T-helper 22 cell (primary cell): ENCODE measurements around the gene RHBDL1.
"Not testable (repeated sequence)": the region's sequence is repeated elsewhere in the genome, so short reads cannot be mapped to it uniquely, and the experiment has no call there.

Source experiments
- DNase-seq: peaks from one replicate; pipeline ENCODE4 v3.0.0-alpha.2; 2020; ENCODE audit warnings: low read depth

RHBDL1 gene

DNA sequence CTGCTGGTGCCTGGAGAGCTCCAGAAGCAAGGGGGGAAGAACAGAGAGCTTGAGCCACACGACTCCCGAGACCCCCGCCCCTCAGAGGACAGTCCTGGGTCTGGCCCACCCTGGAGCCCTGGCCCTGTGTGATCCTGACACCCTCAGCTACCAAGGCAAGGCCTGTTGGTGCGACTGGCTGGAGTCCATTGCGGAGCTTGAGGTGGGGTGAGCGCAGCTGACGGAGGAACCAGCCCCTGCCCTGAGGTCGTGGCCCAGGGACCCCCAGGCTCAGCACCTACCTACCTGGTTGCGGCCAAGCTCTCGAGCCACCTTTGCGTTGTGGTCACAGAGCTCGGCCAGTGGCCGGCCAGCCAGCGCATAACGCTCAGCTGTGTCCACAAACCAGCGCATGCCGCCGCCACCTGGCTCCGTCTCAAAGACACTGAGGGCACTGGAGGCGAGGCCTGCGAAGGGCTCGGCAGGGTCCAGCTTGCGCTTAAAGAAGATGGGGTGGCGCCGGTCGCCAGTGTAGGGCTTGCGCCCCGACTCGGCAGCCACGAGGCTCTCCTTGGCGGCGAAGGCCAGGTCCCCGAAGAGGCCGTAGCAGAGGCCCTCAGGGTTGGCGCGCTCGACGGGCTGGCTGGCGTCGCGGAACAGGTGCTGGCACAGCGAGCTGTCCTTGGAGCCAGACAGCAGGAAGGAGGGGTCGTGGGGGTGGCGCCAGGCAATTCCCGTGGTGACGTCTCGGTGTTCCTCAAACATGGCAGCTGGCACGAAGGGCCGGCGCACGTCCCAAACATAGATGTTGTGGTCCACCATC, 11.2 kb downstream of the RHBDL1 start:
- no peak for DNase-seq

DNA sequence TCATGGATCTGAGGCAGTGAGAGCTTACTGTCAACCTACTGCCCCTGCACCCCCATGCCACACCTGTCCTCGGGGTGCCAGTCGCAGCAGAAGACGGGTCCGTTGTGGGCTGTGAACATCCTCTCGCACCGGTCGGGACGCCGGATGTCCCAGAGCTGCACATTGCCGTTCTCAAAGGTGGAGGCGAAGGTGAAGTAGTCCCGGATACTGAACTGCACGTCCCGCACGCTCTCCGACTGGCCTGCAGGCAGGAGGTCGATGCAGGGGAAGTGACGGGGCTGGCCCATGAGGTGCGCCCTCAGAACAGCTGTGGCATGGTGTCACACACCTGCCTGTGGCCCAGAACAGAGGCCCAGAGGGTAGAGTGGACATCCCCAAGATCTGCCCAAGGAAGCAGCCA, 12.0 kb downstream of the RHBDL1 start:
- DNase-seq = no peak

DNA sequence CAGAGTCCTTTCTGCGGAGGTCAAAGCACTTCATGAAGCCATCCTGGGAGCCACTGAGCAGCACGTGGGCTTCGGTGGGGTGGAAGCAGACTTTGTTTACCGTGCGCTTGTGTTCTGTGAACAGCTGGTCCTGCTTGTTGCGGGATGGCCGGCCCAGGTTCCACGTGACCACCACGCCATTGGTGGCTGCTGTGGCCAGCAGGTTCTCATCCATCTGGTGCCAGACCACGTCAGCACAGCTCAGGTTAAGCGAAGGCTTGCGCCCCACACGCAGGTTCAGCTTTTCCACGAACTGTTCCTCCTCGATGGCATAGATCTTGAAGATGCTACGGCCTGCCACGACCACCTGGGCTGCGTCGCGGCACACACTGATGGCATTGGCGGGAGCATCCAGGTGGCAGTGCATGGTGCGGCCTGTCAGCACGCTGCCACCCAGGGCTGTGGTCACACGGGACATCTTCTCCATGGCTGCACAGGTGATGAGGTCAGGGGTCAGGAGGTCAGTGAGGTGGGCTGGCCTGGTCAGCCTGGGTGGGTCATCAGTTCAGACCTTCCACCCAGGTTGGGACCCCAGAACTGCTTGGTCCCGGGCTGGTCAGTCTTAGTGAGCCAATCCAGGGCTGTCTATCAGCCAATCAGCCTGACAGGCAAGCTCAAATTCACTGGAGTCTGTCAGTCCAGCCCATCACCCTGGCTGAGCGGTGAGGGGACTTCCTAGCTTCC, 13.9 kb downstream of the RHBDL1 start:
- DNase-seq = no peak

DNA sequence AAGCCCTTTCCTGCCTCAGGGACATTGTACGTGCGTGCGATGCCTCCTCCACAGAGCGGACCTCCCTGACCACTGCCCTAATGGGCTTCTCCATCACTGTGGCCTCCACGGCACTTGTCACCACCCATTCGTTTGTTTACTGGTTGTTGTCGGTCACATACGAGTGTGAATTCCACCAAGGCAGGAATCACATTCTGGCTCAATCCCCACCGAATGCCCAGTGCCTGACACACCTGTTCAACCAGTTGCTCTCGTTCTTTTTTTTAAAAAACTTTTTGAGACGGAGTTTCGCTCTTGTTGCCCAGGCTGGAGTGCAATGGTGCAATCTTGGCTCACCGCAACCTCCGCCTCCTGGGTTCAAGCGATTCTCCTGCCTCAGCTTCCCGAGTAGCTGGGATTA, 15.8 kb downstream of the RHBDL1 start:
- DNase-seq = not testable (repeated sequence)

DNA sequence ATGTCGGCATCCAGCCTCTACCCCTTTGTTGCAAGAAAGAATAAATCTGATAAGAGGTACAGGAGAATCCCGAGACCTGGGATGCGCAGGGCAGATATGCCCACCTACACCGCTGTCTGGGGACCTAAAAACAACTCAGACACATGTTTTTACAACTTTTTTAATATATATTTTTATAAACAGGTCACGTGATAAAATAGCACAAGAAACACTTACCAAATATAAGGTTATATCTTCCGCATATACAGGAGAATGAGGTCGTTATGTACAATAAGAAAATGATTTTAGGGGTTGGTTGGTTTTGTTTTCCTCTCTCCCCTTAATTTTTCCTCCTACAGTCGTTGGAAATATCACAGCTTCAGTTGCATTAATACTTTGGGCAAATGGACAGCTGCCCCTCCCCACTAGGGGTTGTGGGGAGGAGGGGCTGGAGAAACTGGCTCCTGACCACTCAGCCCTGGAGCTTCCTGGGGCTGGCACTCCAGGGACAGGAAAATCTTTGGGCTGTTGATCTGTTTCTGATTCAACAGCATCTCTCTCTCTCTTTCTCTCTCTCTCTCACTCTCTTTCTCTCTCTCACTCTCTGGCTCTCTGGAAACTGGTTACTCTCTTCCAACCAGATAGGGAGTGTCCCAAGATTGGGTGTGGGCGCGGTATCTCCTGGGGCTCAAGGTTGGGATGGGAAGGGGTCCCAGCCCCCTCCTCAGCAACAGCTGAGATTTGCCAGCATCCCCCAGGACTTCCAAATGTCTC, 17.1 kb downstream of the RHBDL1 start:
- DNase-seq = no peak

DNA sequence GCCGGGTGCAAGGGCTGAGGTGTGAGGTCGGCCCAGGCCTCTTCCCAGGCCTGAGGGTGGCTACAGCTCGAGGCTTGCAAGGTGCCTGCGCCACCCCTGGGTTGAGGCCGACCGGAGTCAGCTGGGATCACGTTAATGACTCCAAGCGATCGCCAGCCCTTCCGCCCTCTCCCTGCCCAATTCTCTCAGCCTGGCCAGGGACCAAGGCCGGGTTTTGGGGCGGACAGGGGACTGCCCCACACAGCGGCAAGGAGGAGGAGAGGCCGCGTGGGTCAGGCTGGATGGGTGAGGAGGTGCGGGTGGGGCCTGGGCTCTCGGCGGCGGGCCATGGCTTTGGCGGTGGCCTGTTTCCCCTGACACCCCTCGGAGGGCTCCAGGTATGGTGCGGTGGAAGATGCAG, 17.9 kb downstream of the RHBDL1 start:
- DNase-seq = no peak

DNA sequence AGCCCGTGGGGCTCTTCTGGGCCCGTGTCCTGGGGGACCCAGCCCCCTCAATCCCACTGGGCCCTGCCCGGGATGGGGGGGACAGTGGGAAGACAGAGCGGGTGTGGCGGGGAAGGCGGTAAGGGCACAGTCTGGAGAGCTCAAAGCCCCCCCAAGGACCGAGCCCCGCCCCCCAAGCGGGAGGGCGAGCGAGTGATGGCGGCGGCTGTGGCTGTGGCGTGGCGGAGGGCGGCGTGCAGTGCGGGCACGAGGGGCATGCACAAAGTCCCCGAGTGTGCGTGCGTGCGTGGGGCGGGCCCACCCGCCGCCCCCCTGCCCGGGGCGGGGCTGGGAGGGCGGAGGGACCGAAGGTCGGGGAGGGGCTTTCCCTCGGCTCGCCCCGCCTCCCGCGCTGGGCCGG, 18.3 kb downstream of the RHBDL1 start:
- no peak for DNase-seq

DNA sequence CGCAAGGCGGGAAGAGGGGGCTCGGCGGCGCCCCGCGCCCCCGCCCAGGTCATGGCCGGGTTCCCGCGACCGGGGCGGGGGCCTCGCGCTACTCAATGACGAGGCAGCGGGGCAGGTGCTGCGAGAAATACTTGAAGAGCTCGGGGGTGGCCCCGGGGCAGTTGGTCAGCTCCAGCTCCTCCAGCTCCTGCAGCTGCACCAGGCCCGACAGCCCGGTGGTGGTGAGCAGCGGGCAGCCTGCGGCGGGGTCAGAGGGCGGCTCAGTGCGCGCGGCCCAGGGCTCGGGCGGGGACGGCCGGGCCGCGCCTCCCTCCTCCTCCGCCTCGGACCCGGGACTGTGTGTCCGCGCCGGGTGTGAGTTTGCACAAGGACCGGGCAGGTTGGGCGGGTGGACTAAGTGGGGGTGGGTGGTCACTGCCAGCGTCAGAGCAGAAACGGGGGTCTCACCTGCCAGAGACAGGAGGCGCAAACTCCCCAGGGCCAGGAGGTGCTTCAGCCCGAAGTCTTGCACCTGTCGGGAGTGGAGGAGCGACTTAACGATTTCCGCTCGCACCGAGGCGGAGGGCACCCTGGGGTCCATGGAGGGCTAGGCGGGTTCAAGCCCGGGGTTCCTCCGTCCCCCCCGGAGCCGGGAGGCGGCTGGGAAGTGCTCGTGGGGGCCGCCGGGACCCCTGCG, 18.9 kb downstream of the RHBDL1 start:
- no peak for DNase-seq

DNA sequence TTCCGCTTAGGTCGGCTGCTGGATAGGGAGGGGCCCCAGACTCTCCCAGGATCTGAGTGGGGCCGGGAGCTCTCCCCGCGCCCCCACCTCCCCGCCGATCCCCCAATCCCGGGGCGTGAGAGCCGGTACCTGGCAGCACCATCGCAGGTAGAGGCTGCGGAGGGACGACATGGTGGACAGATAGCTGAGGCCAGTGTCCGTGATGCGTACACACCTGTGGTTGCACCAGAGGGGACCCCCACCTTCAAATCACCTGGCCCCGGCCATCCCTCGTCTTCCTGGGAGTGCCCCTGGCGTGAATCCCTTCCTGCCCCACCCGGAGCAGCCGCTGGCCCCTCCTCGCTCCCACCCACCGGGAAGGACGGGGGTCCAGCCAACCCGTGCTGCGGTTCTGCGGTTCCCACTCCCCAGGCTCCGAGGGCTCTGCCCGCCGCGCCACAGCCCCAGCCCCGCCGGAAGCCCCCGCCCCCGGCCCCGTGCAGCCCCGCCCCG, 19.4 kb downstream of the RHBDL1 start:
- peak; percentile 51 for DNase-seq

DNA sequence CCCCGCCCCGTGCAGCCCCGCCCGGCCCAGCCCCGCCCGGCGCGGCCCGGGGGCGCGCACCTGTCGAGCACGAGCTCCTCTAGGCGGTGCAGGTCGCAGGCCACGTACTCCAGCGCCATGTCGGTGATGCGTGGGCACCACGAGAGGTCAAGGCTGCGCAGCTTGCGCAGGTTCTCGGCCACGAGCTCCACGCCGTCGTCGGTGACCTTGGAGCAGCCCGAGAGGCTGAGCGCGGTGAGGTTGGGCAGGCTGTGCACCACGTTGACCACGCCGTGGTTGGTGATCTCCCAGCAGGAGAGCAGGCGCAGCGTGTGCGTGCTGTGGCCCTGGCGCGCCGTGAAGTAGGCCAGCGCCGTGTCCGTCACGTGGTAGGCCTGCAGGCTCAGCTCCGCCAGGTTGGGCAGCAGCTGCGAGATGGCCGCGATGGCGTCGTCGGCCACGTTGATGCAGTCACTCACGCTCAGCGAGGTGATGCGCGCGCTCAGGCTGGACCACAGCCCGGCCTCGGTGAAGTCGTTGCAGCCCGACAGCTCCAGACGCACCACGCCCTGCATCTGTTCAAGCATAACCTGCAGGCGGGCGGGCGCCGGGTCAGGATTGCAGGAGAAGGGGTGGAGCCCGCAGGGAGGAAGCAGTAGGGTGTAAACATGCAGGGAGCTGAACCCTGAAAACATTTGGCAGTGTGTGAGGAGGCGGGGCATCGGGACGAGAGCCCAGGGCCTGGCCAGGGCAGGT, 20.1 kb downstream of the RHBDL1 start:
- DNase-seq = peak; percentile 39

DNA sequence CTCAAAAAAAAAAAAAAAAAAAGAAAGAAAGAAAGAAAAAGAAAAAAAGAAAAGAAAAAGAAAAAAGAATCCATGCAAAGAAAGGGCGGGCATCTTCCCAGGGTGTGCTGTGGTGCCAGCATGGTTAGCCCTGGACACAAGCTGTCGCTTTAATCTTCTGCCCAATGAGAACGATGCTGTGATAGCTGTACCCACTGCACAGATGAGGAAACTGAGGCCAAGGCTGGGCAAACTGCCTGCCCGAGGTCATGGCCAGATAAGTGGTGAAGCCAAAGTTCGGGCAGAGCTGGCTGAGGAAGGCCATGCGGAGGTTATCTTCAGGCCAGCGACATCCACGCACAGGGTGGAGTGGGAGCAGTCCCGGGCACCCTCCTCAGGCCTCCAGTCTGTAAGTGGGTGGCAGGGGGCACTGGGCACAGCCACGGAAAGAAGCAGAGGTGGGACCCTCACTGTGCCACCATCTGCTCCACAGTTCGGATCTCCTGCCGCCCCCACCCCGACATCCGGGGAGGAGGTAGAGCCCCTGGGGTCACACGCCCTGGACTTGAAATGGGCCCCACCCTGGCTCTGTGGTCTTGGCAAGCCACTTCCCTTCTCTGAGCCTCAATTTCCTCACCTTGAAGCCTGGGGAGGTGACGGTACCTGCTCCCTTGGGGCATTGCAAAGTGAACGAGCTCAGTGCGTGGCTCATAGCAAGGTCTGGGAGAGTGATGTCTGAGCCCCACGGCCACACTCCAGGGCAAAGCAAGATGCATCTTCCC, 23.6 kb downstream of the RHBDL1 start:
- DNase-seq = no peak

DNA sequence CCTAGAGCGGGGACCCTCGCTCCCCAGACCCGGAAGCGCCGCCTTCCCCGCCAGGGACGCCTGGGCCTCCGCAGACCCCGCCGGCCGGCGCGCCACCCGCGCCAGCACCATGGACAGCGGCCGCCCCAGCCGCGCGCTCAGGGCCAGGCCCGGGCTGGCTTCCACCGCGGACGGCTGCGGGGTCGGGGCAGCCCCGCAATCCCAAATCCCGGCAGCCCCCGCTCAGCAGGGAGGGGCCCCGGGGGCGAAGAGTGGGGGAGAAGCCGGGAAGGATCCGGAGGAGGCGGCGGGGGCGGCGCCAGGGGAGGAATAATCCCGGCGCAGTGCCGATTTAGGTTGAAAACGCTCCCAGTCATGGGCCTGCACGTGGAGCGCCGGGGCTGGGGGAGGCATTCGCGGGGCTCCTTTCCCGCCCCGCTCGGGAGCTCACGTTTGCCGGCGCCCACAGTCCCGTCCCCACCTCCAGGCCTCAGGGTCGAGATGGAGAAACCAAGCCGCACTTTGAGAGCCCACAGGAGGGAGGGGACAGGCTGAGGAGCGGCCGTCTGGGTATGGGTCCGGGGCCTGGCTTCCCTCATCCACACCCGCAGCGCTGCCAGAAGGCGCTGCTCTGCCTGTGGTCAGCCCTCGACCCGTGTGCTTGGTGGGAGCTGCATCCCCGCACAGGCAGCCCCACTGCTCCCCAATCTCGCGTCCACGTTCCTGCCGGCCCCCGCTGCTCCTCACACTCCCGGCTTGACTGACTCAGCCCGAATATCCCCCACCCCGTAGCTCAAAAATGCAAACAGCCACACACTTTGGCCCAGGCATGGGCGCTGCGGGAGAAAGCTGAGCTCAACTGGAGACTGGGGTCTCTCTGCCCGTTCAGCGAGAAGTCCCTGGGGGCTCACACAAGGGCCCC, 25.5 kb downstream of the RHBDL1 start:
- no peak for DNase-seq

DNA sequence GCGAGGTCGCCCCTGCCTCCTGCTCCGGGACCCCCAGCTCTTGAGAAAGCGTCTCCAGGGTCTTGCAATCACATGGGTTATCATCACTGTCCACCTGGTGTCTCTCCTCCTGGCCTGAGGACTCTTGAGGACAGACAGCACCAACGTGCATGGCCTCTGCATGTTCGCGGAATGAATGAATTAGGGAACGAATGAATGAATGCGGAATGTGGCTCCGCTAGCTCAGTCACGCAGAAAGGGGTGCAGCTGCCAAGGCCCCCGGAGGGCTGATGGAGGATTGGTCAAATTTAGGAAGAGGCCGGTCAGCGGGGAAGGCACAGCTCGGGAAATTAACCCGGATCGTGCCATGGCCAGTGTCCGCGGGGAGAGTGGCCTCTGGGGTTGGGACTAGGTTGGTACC, 26.9 kb downstream of the RHBDL1 start:
- no peak for DNase-seq

DNA sequence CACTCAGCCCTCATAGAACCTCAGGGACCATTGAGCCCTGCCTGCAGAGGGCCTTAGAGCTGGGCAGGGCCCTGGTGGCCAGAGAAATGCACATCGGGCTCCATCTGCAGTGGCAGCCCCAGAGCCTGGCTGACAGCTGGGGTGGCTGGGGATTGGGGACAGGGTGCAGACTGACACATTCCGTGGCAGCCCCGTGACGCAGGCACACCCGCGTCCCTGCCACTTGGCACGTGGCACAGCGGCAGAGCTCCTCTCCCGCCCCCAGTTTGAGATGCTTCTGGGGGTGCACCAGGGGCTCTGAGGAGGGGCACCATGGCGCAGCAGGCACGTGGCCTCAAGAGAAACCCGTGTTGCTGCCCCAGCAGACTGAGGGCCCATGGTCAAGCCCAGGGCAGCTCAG, 27.9 kb downstream of the RHBDL1 start:
- no peak for DNase-seq

DNA sequence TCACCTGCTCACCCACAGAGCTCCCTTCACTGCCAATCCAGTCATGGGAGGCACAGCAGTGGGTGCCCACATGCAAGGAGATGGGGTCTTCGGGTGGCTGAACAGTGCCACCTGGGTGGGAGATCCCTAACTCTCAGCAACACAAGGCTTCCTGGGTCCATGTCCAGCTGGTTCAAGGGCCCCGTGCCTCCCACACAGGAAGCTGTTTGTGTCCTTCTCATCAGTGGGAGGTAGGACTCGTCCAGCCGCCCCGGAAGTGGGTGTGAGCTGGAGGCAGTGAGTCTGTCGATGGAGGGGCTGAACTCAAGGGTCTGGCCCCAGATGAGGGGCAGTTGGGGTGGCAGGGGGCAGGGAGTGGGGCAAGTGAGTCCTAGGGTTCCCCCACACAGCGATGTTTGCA, 28.6 kb downstream of the RHBDL1 start:
- DNase-seq = no peak

DNA sequence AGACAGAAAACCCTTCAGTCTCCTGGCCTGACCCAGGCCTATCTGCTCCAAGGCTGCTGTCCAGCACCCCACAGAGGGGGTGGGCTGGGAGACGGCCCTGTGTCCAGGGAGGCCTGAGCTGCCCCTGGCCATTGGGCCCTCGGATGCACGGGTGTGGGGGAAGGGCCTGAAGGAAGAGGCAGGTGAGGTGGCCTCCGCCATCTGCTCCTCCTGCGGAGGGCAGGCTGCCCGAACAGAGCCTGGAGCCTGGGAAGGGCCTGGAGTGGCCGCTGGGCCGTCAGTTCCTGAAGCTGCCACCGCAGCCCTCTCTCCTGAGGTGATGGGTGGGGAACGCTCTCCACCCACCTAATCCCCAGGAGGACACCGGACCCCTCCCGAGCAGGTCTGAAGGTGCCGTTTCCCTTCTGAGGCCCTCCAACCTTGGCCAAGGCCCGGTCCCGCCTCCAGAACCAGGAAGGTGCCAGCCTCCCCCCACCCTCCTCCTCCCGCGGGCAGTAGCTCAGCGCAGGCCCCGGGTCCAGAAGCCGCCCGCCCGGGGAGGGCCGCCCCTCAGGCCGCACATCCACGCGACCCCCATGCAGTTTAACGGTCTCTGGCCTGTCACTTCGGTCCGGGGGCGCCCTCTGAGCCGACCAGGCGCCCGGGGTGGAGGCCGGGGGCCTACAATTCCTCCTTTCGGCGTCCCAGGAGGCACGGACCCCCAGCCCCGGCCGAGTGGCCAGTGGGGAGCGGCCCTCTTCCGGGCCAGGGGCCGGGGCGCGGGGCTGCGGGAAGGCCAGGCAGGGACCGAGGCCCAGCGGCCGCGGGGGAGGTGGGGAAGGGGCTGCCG, 29.3 kb downstream of the RHBDL1 start:
- no peak for DNase-seq

DNA sequence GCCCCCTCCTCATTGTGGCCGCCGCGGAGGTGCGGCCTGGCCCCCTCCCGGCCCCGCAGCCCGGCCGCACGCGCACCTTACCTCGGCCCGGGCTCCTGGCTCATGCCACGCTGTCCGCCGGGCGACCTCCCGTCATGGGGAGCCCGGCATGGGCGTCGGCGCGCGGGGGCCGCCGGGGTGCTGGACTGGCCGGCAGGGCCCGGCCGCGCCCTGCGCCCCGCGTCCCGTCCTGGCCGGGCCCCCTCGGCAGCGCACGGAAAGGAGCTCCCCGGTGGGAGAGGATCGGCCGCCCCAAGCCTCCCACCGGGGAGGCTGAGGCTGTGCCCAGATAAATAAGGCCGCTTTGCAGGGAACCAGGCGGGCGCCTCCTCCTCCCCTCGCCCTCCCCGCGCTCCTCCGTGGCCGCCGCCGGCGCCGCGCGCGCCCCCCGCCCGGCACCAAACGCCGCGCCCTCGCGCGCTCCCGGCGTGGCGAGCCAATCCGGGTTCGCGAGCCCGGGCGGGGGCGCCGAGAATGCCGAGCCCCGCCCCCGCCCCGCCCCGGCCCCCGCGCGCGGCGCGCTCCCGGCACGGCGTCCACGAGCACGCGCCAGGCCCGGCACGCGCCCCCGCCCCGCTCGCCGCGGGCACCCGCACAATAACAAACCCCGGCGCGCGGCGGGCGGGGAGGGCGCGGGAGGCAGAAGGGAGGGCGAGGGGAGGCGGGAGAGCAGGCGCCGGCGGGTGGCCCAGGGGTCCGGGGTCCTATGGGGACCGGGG, 30.1 kb downstream of the RHBDL1 start, which contains the start of gene FBXL16:
FBXL16 (minus strand) TSS at position 371 of the 758 bp plus-strand sequence. CDS start 8,396 bp downstream, outside the sequence.
- DNase-seq = no peak
